Neural cell (in vitro differentiated cells): ENCODE results near the gene PHF5A.

Source experiments
- EP300 ChIP-seq: fragments of 450-650 bp; conservative IDR thresholded peaks from 2 replicates; pipeline ENCODE4 v1.6.1; 2014; ENCODE audit warnings: antibody characterized with exemption, mild to moderate bottlenecking, moderate library complexity; ENCODE audit not compliant: poor library complexity, severe bottlenecking
- EZH2 ChIP-seq: fragments of 200-600, 300-800 bp; shearing (Covaris generic), sonication (generic); IDR thresholded peaks from 2 replicates; pipeline ENCODE4 v1.6.1; 2014; ENCODE audit warnings: antibody characterized with exemption, low read length, borderline replicate concordance, mild to moderate bottlenecking; ENCODE audit not compliant: insufficient read depth, poor library complexity, severe bottlenecking
- MXI1 ChIP-seq: fragments of 450-650 bp; conservative IDR thresholded peaks from 2 replicates; pipeline ENCODE4 v1.6.1; 2014; ENCODE audit warnings: antibody characterized with exemption, mild to moderate bottlenecking; ENCODE audit not compliant: poor library complexity, severe bottlenecking
- POLR2AphosphoS5 ChIP-seq: IDR thresholded peaks from 2 replicates; pipeline ENCODE4 v1.6.1; 2012
- RAD21 ChIP-seq: fragments of 450-650 bp; conservative IDR thresholded peaks from 2 replicates; pipeline ENCODE4 v1.6.1; 2014; ENCODE audit warnings: antibody characterized with exemption, mild to moderate bottlenecking, moderate library complexity
- REST ChIP-seq: IDR thresholded peaks from 2 replicates; pipeline ENCODE4 v1.6.1; 2012; ENCODE audit warnings: borderline replicate concordance
- SMC3 ChIP-seq: fragments of 450-650 bp; conservative IDR thresholded peaks from 2 replicates; pipeline ENCODE4 v1.6.1; 2014; ENCODE audit warnings: antibody characterized with exemption, mild to moderate bottlenecking, moderate library complexity; ENCODE audit not compliant: poor library complexity
- TAF1 ChIP-seq: IDR thresholded peaks from 2 replicates; pipeline ENCODE4 v1.6.1; 2012; ENCODE audit warnings: low read depth
- TF ChIP-seq, protein P1 (sequence below): fragments of 450-650 bp; IDR thresholded peaks from 2 replicates; pipeline ENCODE4 v1.5.1; 2014; ENCODE audit warnings: antibody characterized with exemption, mild to moderate bottlenecking, moderate library complexity; ENCODE audit not compliant: poor library complexity, severe bottlenecking

- no peak for TF ChIP-seq EZH2
- TF ChIP-seq REST, result no peak
- TF ChIP-seq SMC3, result no peak
- TF ChIP-seq, protein P1, sequence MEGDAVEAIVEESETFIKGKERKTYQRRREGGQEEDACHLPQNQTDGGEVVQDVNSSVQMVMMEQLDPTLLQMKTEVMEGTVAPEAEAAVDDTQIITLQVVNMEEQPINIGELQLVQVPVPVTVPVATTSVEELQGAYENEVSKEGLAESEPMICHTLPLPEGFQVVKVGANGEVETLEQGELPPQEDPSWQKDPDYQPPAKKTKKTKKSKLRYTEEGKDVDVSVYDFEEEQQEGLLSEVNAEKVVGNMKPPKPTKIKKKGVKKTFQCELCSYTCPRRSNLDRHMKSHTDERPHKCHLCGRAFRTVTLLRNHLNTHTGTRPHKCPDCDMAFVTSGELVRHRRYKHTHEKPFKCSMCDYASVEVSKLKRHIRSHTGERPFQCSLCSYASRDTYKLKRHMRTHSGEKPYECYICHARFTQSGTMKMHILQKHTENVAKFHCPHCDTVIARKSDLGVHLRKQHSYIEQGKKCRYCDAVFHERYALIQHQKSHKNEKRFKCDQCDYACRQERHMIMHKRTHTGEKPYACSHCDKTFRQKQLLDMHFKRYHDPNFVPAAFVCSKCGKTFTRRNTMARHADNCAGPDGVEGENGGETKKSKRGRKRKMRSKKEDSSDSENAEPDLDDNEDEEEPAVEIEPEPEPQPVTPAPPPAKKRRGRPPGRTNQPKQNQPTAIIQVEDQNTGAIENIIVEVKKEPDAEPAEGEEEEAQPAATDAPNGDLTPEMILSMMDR, result no peak
- TF ChIP-seq EP300, result no peak
- TF ChIP-seq TAF1, result no peak
- TF ChIP-seq POLR2AphosphoS5, result no peak
- no peak for TF ChIP-seq RAD21
- TF ChIP-seq MXI1, result no peak
Measured at GRCh38 chr22:41431656-41432055, 36.8 kb downstream of the PHF5A start.
